HTERT RPE-1 (cell line): ENCODE data around the gene PHACTR2.
"Not testable (repeated sequence)": the region's sequence is repeated elsewhere in the genome, so short reads cannot be mapped to it uniquely, and the experiment has no call there.

Experiments
- in situ Hi-C: fragments of 300-500 bp; cut with MboI; formaldehyde crosslinking; loops from 4 replicates; pipeline ENCODE4 v1.14.3; 2020; ENCODE audit warnings: low sequenced_read_pairs

The PHACTR2 gene

GRCh38 chr6:143697076-143697800 is 19.5 kb downstream of the PHACTR2 start:
- in situ Hi-C loops = no loop called here

- in situ Hi-C loops = no loop called here
Observed at GRCh38 chr6:143698329-143698728, 20.6 kb downstream of the PHACTR2 start.

DNA sequence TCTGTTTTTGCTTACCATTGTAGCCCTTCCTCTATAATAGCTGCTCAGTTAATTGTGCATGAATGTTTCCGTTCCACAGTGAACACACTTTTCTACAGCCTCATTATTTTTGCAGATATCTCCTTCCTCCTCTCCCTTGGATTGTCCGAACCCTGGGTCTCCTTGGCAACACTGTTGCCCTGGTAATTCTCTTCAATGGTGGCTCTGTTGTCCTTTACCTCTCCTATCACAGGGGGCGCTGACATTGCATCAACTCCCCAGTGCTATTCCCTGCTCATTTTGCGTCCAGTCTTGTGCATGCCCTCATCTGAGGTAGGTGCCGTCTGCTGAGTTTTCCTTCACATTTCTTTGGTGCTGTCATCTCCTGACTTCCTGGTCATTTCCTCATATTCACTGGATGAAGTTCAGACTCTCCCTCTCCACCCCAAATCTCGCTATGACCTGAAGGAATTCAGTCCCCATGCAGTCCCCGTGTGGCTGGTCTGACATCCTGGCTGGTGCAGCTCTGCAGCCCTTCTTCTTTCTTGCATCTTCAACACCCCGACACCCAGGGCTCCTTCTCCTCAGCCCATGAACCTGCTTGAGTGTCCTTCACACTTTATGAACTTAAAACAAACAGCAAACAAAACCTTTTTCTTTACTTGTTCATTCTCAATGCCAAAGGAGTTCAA is 21.1 kb downstream of the PHACTR2 start:
- in situ Hi-C loops = no loop called here

- in situ Hi-C loops = no loop called here
Observed at GRCh38 chr6:143699430-143699825, 21.7 kb downstream of the PHACTR2 start.

DNA sequence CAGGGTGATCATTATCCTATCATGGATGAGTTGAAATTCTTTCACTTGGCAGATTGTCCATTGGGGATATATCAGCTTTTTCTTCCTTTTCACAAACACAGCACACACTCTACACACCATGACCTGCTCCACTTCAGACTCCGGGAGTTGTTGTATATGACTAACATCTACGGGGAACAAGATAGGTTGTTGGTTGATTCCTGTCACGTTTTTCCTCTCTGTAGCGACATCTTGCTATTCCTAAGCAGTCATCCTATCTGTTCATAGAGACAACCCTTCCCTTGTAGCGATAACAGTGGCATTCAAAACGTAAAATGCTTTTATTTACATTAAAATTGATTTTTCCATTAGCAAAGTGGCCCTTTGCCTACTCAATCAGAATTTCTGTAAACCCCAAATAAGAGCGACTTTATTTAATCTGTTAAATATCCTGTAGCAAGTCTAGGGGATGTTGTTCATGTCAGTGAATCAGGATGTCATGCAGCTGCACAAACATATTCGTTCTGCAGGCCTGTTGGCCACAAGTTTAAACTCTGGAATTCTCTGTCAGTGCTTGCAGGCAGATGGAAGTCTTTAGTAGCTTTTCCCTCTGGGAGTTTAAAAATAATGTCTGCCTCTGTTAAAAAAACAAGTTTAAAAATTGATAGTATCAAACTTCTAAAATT is 23.1 kb downstream of the PHACTR2 start:
- in situ Hi-C loops = no loop called here

DNA sequence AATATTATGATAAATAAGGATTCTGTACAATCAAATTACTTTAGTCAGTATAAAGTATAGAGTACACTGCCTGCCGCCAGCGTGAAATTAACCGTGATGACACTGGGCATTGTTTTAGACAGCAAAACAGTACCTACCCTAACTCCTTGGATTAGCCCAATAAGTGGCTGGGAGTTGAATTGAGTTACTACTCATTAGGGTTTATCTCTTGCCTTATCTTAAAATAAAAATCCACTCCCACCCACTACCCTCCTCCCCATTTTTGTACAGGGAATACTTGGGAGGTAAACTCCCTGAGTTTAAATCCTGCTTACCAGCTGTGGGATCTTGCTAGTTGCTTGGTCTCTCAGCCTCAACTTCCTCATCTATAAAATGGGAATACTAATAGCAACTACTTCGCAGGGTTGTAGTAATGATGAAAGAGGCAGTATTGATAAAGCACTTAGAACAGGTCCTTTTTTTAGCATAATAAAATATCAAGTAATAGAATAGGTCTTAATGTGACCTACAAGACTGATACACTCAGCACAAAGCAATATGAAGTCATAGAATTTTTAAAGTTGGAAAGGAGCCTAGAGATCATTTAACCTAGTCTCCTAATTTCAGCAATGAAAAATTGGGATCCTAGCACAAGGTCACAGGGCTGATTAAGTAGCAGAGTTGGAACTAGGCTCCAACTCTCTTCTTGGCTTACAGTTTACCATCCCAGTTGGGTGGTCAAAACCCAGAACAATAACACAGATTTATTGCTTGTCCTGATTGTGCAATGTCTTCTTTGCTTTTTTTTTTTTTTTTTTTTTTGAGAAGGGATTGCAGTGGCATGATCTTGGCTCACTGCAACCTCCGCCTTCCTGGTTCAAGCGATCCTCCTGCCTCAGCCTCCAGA is 23.8 kb downstream of the PHACTR2 start:
- in situ Hi-C loops = no loop called here

DNA sequence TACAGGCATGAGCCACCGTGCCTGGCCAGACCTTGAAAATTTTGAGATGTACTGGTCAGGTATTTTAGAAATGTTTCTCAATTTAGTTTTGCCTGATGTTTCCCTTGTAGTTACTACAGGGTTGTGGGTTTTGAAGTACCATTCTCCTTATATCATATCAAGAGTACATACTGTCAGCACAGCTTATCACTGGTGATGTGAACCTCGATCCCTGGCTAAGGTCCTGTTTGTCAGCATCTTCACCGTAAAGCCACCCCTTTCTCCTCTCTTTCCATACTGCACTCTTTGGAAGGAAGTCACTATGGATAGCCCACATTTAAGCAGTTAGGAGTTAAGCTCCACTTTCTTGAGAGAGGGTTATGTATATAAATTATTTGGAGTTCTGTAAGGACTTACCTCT is 27.8 kb downstream of the PHACTR2 start:
- in situ Hi-C loops = no loop called here

GRCh38 chr6:143707697-143708096 is 29.9 kb downstream of the PHACTR2 start:
- in situ Hi-C loops = no loop called here

GRCh38 chr6:143708889-143709288 is 31.1 kb downstream of the PHACTR2 start:
- in situ Hi-C loops = no loop called here

GRCh38 chr6:143711714-143712113 is 33.9 kb downstream of the PHACTR2 start:
- in situ Hi-C loops = no loop called here

- in situ Hi-C loops = no loop called here
Observed at GRCh38 chr6:143718472-143718871, 40.7 kb downstream of the PHACTR2 start.

GRCh38 chr6:143721642-143722041 is 43.9 kb downstream of the PHACTR2 start:
- in situ Hi-C loops = no loop called here

- in situ Hi-C loops = no loop called here
Observed at GRCh38 chr6:143724876-143725275, 47.1 kb downstream of the PHACTR2 start.

- in situ Hi-C loops = no loop called here
Observed at GRCh38 chr6:143726015-143726647, 48.4 kb downstream of the PHACTR2 start.

- in situ Hi-C loops = no loop called here
Observed at GRCh38 chr6:143727035-143727434, 49.3 kb downstream of the PHACTR2 start.

GRCh38 chr6:143731789-143732188 is 54.0 kb downstream of the PHACTR2 start:
- in situ Hi-C loops = no loop called here

DNA sequence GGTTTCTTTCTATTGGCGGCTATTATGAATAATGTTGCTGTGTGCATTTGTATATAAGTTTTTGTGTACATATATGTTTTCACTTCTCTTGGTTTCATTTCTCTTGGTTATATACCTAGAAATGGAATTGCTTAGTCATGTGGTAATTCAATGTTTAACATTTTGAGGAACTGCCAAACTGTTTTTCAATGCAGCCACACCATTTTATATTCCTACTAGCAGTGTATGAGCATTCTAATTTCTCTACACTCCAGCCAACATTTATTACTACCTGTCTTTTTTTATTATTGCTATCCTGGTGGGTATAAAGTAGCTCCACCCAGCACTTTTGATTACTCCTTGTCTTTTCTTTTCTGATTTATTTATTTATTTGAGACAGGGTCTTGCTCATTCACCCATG is 54.8 kb downstream of the PHACTR2 start:
- in situ Hi-C loops = no loop called here

DNA sequence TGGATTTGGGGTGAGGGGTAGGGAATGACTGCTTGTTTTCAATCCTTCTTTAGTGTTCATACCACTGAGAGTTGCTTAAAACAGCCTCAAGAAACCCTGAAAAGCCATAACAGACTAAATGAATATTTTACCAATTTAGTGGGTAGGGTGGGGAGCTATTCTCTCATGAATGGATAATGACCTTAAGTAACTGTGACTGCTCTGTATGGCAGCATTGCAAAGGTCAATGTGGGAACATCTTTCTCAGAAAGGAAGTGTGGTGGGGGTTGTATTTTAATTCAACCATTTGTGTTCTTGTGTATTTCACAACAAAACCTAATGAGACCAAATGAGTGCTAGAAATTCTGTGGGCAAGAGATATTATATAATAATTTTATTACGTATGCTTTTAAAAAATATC is 55.7 kb downstream of the PHACTR2 start:
- in situ Hi-C loops = no loop called here

DNA sequence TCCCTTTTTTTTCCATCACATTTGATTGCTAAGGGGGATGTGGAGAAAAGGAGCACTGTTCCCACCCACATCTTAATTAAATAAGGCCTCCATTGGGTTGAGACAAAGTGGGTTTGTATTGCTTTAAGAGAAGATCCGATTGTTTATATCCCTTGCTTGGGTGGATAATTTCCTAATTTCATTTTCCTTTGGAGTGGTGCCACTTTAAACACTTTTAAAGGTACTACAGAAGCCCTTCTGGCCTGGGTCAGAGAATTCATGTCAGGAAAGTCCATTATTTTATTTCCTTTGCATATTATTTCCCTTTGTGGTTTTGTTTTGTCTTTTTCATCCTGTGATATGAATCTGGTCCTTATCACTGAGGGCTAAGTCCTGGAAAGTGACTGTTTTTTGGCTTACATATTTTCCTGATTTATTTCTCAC is 56.9 kb downstream of the PHACTR2 start:
- in situ Hi-C loops = no loop called here

DNA sequence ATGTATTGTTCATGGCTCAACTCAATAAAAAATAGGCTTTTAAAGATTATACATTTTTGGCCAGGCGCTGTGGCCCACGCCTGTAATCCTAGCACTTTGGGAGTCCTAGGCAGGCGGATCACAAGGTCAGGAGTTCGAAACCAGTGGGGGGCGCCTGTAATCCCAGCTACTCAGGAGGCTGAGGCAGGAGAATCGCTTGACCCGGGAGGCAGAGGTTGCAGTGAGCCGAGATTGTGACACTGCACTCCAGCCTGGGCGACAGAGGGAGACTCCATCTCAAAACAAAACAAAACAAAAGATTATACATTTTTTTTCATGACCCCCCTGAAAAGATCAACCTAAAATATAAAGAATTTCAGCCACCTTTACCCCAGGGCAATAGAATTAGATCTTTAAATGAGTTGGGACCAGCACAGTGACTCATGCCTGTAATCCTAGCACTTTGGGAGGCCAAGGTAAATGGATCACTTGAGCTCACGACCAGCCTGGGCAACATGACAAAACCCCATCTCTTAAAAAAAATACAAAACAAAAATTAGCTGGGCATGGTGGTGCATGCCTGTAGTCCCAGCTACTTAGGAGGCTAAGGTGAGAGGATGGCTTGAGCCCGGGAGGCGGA is 60.4 kb downstream of the PHACTR2 start:
- in situ Hi-C loops = not testable (repeated sequence)
